Activated naive CD4-positive, alpha-beta T cell treated with Interleukin-2 at 50 U/mL for 16 hours (primary cell): ENCODE data around the gene ARMC5.
A peak's percentile ranks its signal among the peaks of the same experiment; 100 is the strongest.
"Not testable (repeated sequence)": the region's sequence is repeated elsewhere in the genome, so short reads cannot be mapped to it uniquely, and the experiment has no call there.

Experiments used
- DNase-seq: peaks from one replicate; pipeline ENCODE4 v3.0.0-alpha.2; 2020

Gene ARMC5

GRCh38 chr16:31458844-31459686 is at the start of gene ARMC5:
TSS of gene ARMC5 (plus strand) at chr16:31459501. CDS start at chr16:31459525, 24 bp downstream.
- peak; percentile 97 for DNase-seq

- DNase-seq, result no peak
Measured at GRCh38 chr16:31410082-31410481, 49.2 kb upstream of the ARMC5 start.

- DNase-seq, result no peak
Measured at GRCh38 chr16:31411024-31411844, 48.1 kb upstream of the ARMC5 start.

- no peak for DNase-seq
Measured at GRCh38 chr16:31412750-31413149, 46.6 kb upstream of the ARMC5 start.

- DNase-seq, result no peak
Measured at GRCh38 chr16:31413381-31413780, 45.9 kb upstream of the ARMC5 start.

- no peak for DNase-seq
Measured at GRCh38 chr16:31413943-31414342, 45.4 kb upstream of the ARMC5 start.

- DNase-seq, result no peak
Measured at GRCh38 chr16:31414706-31415105, 44.6 kb upstream of the ARMC5 start.

- no peak for DNase-seq
Measured at GRCh38 chr16:31416371-31416770, 42.9 kb upstream of the ARMC5 start.

GRCh38 chr16:31417036-31417435 is 42.3 kb upstream of the ARMC5 start:
- not testable (repeated sequence) for DNase-seq

- DNase-seq, result no peak
Measured at GRCh38 chr16:31417916-31418315, 41.4 kb upstream of the ARMC5 start.

GRCh38 chr16:31420037-31420436 is 39.3 kb upstream of the ARMC5 start:
- no peak for DNase-seq

- DNase-seq, result peak; percentile 57
Measured at GRCh38 chr16:31421587-31421986, 37.7 kb upstream of the ARMC5 start.

- no peak for DNase-seq
Measured at GRCh38 chr16:31423241-31423640, 36.1 kb upstream of the ARMC5 start.

- no peak for DNase-seq
Measured at GRCh38 chr16:31423801-31424200, 35.5 kb upstream of the ARMC5 start.

- peak; percentile 60 for DNase-seq
Measured at GRCh38 chr16:31427441-31428278, 31.6 kb upstream of the ARMC5 start.

- DNase-seq, result no peak
Measured at GRCh38 chr16:31428279-31428597, 31.1 kb upstream of the ARMC5 start, which contains the start of gene COX6A2. TSS of gene COX6A2 (minus strand) at chr16:31428360. CDS start at chr16:31428325, 35 bp downstream.

GRCh38 chr16:31428638-31429247 is 30.6 kb upstream of the ARMC5 start:
- no peak for DNase-seq

- no peak for DNase-seq
Measured at GRCh38 chr16:31429314-31429713, 30.0 kb upstream of the ARMC5 start.

- no peak for DNase-seq
Measured at GRCh38 chr16:31429796-31430195, 29.5 kb upstream of the ARMC5 start.

GRCh38 chr16:31430380-31431052 is 28.8 kb upstream of the ARMC5 start:
- no peak for DNase-seq

- no peak for DNase-seq
Measured at GRCh38 chr16:31435341-31436220, 23.7 kb upstream of the ARMC5 start.
